PC-3 (cell line): Measurements from ENCODE around the gene SULT4A1. TPM values are rescaled to one million over a fixed set of nuclear protein-coding genes. Genes with fewer than 3 reads are reported as not detected.

Experiments used
- ATAC-seq: fragments of 200-7000 bp; cut with Tn5 transposase; 2 replicates; pipeline ENCODE4 v1.9.1; 2020; ENCODE audit warnings: mild to moderate bottlenecking, moderate library complexity
- BruUV-seq: library from RNA; stranded (reverse); fragments of 400-500 nt; replicated peaks from 2 replicates; lab custom pipeline; 2021; lab: Mats Ljungman, UMichigan
- CTCF ChIA-PET: fragments of 300-600 bp; sonication (Branson Sonifier 250); formaldehyde crosslinking; loops from one replicate; lab custom pipeline; 2022; ENCODE audit warnings: antibody characterized with exemption; lab: Charles Lee
- POLR2A ChIA-PET: fragments of 300-600 bp; sonication (Branson Sonifier 250); formaldehyde crosslinking; loops from one replicate; lab custom pipeline; 2022; ENCODE audit warnings: antibody characterized with exemption; ENCODE audit not compliant: unreplicated experiment; lab: Charles Lee
- DNase-seq: peaks from one replicate; pipeline ENCODE4 v3.0.0-alpha.2; 2015
- H2AFZ ChIP-seq: fragments of 300-600 bp; sonication (generic); 2 replicates; pipeline ENCODE4 v1.6.0; 2016; ENCODE audit warnings: antibody characterized with exemption, low read length
- H3F3A ChIP-seq: fragments of 300-600 bp; sonication (generic); one replicate; pipeline ENCODE4 v1.6.0; 2017; ENCODE audit warnings: antibody characterized with exemption, low read length, control low read depth, mild to moderate bottlenecking; ENCODE audit not compliant: unreplicated experiment
- H3K27ac ChIP-seq: fragments of 300-600 bp; sonication (generic); 2 replicates; pipeline ENCODE4 v1.5.1; 2016; ENCODE audit warnings: mild to moderate bottlenecking, low read length
- H3K27me3 ChIP-seq: fragments of 300-600 bp; sonication (generic); 2 replicates; pipeline ENCODE4 v1.6.1; 2016; ENCODE audit warnings: low read length, mixed read lengths
- H3K36me3 ChIP-seq: fragments of 300-600 bp; sonication (generic); 2 replicates; pipeline ENCODE4 v1.6.1; 2016; ENCODE audit warnings: low read depth, mixed run types, low read length, mixed read lengths
- H3K4me1 ChIP-seq: fragments of 300-600 bp; sonication (generic); 2 replicates; pipeline ENCODE4 v1.5.1; 2016; ENCODE audit warnings: low read length; ENCODE audit not compliant: insufficient read depth
- H3K4me2 ChIP-seq: fragments of 300-600 bp; sonication (generic); 2 replicates; pipeline ENCODE4 v1.6.0; 2016; ENCODE audit warnings: low read length
- H3K4me3 ChIP-seq: fragments of 300-600 bp; sonication (generic); 2 replicates; pipeline ENCODE4 v1.5.1; 2016; ENCODE audit warnings: mild to moderate bottlenecking, low read length, mixed read lengths
- H3K79me2 ChIP-seq: fragments of 300-600 bp; sonication (generic); 2 replicates; pipeline ENCODE4 v1.6.1; 2017; ENCODE audit warnings: low read length, mixed read lengths
- H3K9ac ChIP-seq: fragments of 300-600 bp; sonication (generic); 2 replicates; pipeline ENCODE4 v1.6.0; 2016; ENCODE audit warnings: mild to moderate bottlenecking, low read length
- H3K9me2 ChIP-seq: fragments of 300-600 bp; sonication (generic); replicated peaks from 2 replicates; pipeline ENCODE4 v1.6.1; 2016; ENCODE audit warnings: mixed run types, low read length, mixed read lengths
- H3K9me3 ChIP-seq: fragments of 300-600 bp; sonication (generic); 2 replicates; pipeline ENCODE4 v1.6.1; 2016; ENCODE audit warnings: low read length, mixed read lengths
- H4K20me1 ChIP-seq: fragments of 300-600 bp; sonication (generic); 2 replicates; pipeline ENCODE4 v1.6.1; 2016; ENCODE audit warnings: low read length, mixed read lengths
- CTCF ChIP-seq: fragments of 300-600 bp; sonication (generic); conservative IDR thresholded peaks from 2 replicates; pipeline ENCODE4 v1.5.1; 2017; ENCODE audit warnings: antibody characterized with exemption, low read depth, mild to moderate bottlenecking, low read length
- EZH2 ChIP-seq: fragments of 300-600 bp; sonication (generic); IDR thresholded peaks from one replicate; pipeline ENCODE4 v1.6.1; 2017; ENCODE audit warnings: antibody characterized with exemption, mild to moderate bottlenecking, low read length; ENCODE audit not compliant: unreplicated experiment
- EZH2phosphoT487 ChIP-seq: fragments of 300-600 bp; sonication (generic); IDR thresholded peaks from 2 replicates; pipeline ENCODE4 v1.6.1; 2018; ENCODE audit warnings: mild to moderate bottlenecking, antibody characterized with exemption, low read length, borderline replicate concordance
- intact Hi-C: fragments of 100-400 bp; cut with micrococcal nuclease; formaldehyde crosslinking; loops from 2 replicates; pipeline ENCODE4 v1.9.0; 2023
- total RNA-seq: library from RNA; depleted of rRNA; stranded (reverse); fragments of >200 nt; gene quantifications from 2 replicates; pipeline ENCODE4 v1.2.3, GENCODE V29; 2014

SULT4A1 gene
- total RNA-seq, 1 experiment from 2014 or later = not detected

GRCh38 chr22:43798492-43798891, 63.8 kb downstream of the SULT4A1 start:
- Histone ChIP-seq H3K4me2 (no peak overlapping the region), H3K9me3 (no peaks in the 10 kb centered on the region), H3K27ac (no peak overlapping the region), H2AFZ (no peak overlapping the region), H3K4me1 (no peaks in the 10 kb centered on the region), H4K20me1 (no peaks in the 10 kb centered on the region), H3K79me2 (no peaks in the 10 kb centered on the region), H3K4me3 (no peak overlapping the region), H3K9me2 (no peaks in the 10 kb centered on the region), H3K9ac (no peak overlapping the region), H3K36me3 (no peaks in the 10 kb centered on the region), H3F3A (no peaks in the 10 kb centered on the region), H3K27me3 (0 out of 2 replicates have a peak, but pooled peaks cover 5% of the 10 kb centered on the region)
- no peak for DNase-seq
- ATAC-seq = no peak
- intact Hi-C loops = no loop called here
- TF ChIP-seq CTCF (no peak), EZH2 (no peak), EZH2phosphoT487 (no peak)
- no TSS peak for BruUV-seq
- ChIA-PET CTCF (no interaction called here), POLR2A (no interaction called here)

GRCh38 chr22:43796567-43796966, 65.7 kb downstream of the SULT4A1 start:
- no peaks in the 10 kb centered on the region for H3K27me3 ChIP-seq
- no peak overlapping the region for H3K4me2 ChIP-seq
- POLR2A ChIA-PET = no interaction called here
- H3K79me2 ChIP-seq = no peaks in the 10 kb centered on the region
- ATAC-seq (peak; percentile 35; the same call in 1 of the 2 replicates), DNase-seq (peak; percentile 41)
- no peaks in the 10 kb centered on the region for H3F3A ChIP-seq
- no peaks in the 10 kb centered on the region for H3K9me3 ChIP-seq
- no peak overlapping the region for H3K9ac ChIP-seq
- no peaks in the 10 kb centered on the region for H3K9me2 ChIP-seq
- no peak overlapping the region for H3K4me3 ChIP-seq
- TF ChIP-seq CTCF (peak; percentile 58), EZH2 (no peak)
- no peaks in the 10 kb centered on the region for H3K4me1 ChIP-seq
- no peak overlapping the region for H2AFZ ChIP-seq
- H3K36me3 ChIP-seq = no peaks in the 10 kb centered on the region
- no TSS peak for BruUV-seq
- CTCF ChIA-PET = interaction anchor here (0.6 to 1.1 kb wide), 2 partner anchors 19 to 72 kb away, joined by 3 read pairs; no protein-coding TSS in a partner anchor
- no peak overlapping the region for H3K27ac ChIP-seq
- H4K20me1 ChIP-seq = no peaks in the 10 kb centered on the region
- intact Hi-C loops = no loop called here

GRCh38 chr22:43795320-43795719, 67.0 kb downstream of the SULT4A1 start:
- ChIA-PET CTCF (no interaction called here), POLR2A (no interaction called here)
- Histone ChIP-seq H3K27ac (no peak overlapping the region), H3K4me3 (no peak overlapping the region), H3K9ac (no peak overlapping the region), H3K4me1 (no peaks in the 10 kb centered on the region), H3K4me2 (no peak overlapping the region), H4K20me1 (no peaks in the 10 kb centered on the region), H3K9me3 (no peaks in the 10 kb centered on the region), H3F3A (no peaks in the 10 kb centered on the region), H3K27me3 (no peaks in the 10 kb centered on the region), H2AFZ (no peak overlapping the region), H3K36me3 (no peaks in the 10 kb centered on the region), H3K9me2 (no peaks in the 10 kb centered on the region), H3K79me2 (no peaks in the 10 kb centered on the region)
- no TSS peak for BruUV-seq
- intact Hi-C loops = no loop called here
- DNase-seq (no peak), ATAC-seq (no peak)
- no peak for TF ChIP-seq EZH2
- TF ChIP-seq CTCF = no peak
- TF ChIP-seq EZH2phosphoT487 = no peak
